ENCODE measurements around the gene CD248.
A peak's percentile ranks its signal among the peaks of the same experiment; 100 is the strongest.

Gene CD248

DNA sequence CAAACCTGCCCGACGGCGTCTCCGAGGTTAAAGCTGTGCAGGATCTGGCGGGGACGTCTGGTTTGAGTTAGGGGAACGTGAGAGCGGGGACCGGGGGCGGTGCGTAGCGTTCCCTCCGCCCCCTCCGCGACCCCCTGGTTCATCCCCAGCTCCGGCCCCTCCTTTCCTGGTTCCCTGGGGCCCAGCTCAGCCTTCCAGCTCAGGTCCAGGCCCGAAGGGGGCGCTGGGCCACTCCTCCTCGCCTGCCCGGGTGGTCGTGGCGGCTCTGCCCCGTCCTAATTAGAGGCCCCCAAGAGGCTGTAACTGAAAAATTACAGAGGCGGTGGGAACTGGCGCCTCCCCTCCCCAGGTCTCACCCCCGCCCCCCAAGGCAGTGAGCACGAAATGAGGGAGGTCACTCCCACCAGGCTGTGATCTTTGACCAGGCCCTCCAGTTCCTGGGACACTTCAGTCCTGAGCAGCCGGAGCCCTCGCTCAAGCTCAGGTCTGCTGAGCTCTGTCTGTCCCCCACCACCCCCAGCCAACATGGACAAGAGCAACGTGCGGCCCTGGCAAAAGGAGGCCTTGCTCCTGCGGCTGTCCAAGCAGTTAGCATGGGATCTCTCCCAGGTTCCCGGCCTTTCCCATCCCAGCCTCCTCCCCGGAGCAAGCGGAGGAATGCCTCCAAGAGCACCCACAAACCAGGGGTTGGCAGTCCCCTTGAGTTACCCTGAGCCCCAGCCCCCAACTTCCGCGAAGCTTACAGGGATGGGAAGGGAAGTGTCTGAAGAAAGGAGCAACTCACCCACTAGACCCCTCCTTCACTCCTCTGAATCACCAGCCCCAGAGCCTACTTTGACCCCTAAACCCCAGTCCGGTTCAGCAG lies 3.3 kb downstream of the CD248 start:
- DNase-seq (ENCODE audit: low spot score): no peak

DNA sequence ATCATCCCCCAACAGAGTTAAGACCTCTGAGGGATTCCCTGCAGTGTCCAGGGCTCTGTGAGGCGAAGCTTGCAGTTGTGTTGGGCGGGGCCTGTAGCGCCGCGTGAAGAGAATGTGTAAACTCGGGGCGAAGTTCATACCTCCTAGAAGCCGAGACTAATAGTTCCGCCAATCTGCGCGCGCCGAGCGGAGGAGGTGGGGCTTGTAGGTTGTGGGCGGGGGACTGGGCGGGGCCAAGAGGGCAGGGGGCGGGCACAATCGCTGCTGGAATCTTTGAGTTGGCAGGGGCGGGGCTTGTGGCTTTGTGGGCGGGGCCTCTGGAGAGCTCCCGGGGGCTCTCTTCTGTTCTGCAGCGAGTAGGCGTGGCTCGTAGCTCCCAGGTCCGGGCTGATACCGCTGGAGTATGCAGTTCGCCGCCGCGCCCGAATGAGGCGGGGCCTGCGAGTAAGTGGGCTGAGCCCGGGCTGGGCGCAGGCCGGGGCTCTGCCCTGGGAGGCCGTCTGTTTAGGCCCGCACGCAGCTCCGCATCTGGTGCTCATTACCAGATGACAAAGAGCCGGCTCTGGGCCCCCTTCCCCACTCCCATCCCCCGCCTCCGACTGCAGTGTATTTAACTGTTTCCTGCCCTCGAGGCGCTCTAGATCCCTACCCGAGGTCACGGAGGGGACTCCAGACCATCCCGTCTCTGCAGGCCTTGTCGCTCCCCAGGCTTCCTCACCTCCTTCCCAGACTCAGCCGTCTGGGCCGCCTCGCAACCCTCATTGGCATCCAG lies 4.1 kb downstream of the CD248 start:
- DNase-seq (ENCODE audit: low spot score): peak; percentile 100

DNA sequence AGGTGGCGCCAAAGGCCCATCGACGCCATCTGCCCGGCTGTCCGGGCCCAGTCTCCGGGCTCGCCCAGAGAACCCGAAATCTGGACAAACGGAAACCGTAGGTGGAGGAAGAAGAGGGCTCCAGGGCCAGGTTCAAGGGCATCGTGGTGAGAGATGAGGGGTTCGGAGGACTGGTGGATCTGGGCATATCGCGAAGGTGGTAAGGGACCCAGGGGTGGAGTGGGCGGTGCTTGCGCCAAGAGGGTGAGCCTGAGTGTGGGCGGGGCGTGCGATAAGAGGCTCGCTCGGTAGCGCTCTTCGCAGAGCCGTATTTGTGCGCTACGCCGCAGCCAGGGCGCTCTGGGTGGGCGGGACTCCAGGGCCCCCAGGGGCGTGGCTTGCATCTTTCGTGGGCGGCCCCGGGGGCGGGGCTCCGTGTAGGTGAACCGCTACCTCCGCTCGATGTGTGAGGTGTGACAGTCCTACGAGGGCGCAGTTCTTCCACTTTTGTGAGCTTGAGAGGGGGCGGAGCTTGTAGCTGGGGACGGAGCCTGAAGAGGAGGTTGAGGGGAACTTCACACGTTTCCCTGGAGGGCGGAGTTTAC lies 4.8 kb downstream of the CD248 start:
- peak; percentile 92 for DNase-seq (ENCODE audit: low spot score)

DNA sequence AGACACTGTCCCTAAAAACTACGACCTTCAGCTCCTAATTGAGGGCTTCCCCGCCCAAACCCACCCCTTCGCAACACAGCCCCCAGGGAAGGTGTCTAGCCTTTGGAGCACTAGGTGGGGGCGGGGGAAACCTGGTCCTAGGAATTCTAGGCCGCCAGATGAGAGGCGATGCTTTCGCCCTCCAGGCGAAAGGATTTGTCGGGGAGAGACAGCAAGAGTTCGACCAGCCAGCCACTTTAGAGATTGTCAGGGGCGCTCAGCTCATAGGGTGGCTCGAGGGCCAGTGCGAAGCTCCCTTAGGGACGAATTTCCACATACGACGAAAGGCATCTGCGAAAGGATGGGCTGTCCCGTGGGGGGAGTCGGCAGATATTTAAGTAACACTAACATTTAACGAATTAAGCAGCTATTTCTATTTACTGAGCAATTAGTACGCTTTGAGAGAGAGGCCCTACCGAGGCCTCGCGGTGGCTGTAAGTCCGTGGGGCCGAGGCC lies 5.3 kb downstream of the CD248 start:
- DNase-seq (ENCODE audit: low spot score): no peak

DNA sequence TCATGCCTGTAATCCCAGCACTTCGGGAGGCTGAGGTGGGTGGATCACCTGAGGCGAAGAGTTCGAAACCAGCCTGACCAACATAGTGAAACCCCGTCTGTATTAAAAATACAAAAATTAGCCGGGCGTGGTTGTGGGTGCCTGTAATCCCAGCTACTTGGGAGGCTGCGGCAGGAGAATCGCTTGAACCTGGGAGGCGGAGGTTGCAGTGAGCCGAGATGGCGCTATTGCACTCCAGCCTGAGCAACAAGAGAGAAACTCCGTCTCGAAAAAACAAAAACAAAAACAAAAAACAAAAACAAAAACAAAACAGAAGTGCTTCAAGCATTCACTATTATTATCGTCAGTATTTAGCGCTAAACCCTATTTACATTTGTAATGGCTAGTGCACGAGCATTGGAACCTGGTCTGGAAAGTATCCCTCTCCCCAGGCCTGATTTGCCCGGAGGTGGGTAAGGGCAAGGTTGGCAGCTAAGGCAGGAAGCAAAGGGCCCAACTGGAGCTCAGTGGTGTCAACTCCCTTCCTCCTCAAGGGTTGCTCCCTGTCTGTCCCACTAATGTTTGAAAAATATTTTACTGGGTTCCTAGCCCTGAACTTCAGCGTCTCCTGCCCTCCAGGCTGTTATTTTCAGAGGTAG lies 5.9 kb downstream of the CD248 start:
- DNase-seq (ENCODE audit: low spot score): peak; percentile 43

DNA sequence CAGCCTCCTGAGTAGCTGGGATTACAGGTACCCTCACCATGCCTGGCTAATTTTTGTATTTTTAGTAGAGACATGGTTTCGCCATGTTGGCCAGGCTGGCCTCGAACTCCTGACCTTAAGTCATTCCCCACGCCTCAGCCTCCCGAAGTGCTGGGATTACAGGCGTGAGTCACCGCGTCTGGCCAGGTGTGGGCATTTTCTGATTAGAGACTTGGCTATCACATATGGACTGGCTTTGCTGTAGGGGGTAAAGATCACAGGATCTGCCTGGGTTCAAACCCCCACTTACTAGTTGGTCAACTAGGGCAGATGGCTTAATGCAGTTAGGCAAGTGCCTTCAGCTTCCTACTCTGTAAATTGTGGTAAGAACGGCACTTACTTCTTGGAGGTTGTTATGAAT lies 6.5 kb downstream of the CD248 start:
- DNase-seq (ENCODE audit: low spot score): no peak

DNA sequence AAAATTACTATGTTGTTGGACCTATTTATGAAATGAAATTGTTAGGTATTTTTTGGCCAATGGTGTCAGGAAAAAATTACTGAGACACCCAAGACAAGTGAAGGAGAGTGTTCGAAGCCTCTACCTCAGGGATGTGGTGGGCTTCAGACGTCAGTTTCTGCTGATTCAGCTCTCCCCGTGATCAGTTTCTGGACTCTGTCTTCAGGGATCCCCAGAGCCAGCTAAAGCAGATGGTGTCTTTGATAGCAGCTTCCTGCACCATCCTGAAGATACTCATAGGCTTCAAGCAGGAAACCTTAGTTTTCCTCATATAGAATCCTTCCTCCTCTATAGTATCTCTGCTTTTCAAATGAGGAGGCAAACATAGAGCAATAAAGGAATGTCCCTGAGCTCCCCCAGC lies 7.4 kb downstream of the CD248 start:
- no peak for DNase-seq (ENCODE audit: low spot score)

DNA sequence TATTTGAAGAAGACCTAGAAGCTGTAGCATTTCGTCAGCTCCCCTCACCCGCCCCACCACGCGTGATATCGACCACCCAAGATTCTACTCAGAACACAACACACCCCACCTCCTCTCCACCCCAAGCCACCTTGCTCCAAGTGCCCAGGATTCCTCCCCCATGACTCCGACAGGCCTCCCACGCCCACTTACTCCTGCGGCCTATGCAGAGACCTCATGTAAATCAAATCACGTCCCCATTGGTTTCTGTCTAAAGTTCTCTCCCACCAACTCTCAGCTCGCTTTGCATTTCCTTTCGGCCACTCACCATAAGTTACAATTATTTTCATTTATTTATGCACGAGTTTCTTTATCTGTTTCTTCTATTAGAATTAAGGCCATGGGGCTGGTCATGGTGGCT lies 14.2 kb downstream of the CD248 start:
- DNase-seq (ENCODE audit: low spot score): no peak

DNA sequence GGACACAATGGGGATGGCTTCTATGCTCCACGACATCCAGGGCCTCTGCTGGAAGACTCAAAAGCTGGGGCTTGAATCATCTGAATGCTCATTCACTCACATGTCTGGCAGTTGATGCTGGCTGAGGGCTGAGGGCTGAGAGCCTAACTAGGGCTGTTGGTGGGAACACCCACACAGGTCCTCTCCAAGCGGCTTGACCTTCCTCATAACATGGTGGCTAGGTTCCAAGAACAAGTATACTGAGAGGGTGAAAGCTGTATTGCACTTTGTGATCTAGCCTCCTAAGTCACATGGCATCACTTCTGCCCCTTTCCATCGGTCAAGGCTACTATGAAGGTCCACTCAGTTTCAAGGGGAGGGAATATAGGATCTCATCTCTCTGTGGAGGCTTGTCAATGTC lies 17.7 kb downstream of the CD248 start:
- no peak for DNase-seq (ENCODE audit: low spot score)

DNA sequence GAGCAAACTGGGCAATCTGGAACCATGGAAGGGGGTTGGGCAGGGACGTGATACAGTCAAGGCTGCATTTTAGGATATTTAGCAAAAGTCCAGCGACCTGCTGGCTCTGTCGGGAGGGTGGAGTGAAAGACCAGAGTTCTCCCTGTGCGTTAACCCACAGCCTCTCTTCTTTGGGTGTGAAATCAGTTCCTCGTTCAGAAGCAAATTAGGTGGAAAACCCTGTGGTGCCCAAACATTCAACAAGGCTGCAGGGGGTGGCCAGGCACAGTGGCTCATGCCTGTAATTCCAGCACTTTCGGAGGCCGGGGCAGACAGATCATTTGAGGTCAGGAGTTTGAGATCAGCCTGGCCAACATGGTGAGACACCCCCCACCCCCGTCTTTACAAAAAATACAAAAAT lies 19.2 kb downstream of the CD248 start:
- no peak for DNase-seq (ENCODE audit: low spot score)

DNA sequence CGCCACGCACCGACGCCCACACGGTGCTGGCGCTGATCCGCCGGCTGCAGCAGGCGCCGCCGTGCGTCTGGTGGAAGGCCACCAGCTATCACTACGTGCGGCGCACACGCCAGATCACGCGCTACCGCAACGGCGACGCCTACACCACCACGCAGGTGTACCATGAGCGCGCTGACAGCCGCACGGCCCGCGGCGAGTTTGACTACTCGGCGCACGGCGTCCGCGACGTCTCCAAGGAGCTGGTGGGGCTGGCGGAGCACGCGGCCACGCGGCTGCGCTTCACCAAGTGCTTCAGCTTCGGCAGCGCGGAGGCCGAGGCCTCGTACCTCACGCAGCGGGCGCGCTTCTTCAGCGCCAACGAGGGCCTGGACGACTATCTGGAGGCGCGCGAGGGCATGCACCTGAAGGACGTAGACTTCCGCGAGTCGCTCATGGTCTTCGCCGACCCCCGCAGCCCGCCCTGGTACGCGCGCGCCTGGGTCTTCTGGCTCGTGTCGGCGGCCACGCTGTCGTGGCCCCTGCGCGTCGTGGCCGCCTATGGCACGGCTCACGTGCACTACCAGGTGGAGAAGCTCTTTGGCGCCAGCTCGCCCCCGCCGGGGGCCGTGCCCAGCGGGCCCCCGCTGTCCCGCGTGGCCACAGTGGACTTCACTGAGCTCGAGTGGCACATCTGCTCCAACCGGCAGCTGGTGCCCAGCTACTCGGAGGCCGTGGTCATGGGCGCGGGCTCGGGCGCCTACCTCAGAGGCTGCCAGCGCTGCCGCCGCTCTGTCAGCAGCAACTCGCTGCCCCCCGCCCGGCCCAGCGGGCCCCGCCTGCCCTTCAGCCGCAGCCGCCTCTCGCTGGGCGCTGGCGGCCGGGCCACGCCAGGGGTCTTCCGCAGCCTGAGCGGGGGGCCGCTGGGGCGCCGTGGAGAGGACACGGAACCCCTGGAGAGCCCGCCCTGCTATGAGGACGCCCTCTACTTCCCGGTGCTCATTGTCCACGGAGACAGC lies 21.9 kb downstream of the CD248 start:
- no peak for DNase-seq (ENCODE audit: low spot score)

DNA sequence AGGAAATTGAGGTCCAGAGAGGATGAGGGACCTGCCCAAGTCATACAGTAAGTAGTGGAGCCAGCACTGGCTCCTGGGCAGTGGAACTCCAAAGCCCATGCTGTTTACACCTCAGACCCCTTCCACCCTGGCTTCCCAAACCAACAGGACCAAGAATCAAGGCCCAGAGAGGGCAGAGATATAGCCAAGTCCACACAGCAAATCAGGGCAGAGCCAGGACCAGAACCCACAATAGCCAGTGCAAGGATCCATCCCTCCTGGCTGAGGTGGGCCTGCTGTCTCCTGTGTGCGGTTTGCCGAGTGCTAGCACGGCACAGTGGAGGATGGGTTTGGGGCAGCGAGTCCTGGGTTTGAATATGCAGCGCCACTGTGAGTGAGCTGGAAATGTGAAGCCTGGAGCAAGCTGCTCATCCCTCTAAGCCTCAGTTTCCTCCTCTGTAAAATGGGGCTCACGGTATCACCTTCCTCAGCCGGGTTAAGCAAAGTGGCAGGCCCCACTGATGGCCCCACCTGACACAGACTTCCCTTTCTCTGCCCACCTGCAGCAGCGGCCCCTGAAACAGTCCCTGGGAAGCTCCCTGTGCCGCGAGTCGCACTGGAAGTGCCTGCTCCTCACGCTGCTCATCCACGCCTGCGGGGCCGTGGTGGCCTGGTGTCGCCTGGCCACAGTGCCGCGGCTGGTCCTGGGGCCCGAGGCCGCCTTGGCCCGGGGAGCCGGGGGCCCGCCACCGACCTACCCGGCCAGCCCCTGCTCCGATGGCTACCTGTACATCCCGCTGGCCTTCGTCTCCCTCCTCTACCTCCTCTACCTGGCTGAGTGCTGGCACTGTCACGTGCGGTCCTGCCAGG lies 22.8 kb downstream of the CD248 start:
- no peak for DNase-seq (ENCODE audit: low spot score)

DNA sequence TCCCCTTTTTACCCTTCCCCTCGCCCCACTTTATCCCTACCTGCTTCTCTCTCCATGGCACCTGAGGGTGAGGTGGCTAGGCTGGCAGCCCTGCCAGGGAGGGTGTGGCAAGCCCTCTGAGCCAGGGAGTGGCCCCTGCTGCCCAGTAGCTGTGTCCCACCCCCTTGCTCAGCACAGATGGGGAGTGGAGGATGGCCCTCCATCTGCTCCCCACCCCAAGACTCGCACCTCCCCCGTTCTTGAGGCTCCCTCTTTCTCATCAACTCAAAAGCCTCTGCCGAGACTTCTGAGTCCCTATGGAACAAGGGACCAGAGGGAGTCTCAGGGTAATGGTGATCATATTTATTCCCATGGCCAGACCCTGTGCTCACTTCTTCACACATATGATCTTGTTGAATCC lies 23.5 kb downstream of the CD248 start:
- no peak for DNase-seq (ENCODE audit: low spot score)

DNA sequence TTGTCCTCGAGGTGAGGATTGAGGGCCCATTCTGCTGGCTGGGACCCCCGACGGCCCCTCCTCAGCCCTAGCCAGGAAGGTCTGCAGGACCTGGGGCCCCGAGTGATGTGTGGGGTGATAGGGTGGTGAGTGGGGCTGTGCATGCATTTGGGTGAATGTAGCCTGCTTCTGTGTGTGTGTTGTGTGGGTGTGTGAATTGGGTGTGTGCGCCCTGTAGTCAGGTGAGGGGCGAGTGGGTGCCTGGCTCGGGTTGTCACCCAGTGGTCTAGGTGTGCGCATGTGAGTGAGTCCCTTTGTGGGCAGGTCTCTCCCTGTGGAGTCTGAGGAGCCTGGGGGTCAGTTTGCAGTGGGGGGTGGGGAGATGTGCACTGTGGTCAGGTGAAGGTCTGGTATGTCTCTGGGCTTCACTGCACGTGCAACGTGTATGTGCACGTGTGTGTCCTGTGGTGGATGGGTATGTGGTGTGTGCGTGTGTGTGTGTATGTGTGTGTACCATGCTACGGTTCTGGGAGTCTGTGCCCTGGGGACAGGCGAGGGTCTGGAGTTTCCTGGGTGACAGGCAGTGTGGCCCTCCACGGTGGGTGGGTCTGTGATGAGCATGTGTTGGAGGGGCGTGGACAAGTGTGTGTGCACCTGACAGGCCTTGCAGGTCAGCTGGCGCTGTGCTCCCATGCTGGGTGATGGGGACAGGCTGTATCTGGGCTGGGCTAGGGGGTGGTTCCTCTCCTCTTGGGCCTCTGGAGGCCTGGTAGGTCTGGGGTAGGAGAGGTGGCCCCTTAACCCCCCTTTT lies 24.1 kb downstream of the CD248 start:
- DNase-seq (ENCODE audit: low spot score): no peak

DNA sequence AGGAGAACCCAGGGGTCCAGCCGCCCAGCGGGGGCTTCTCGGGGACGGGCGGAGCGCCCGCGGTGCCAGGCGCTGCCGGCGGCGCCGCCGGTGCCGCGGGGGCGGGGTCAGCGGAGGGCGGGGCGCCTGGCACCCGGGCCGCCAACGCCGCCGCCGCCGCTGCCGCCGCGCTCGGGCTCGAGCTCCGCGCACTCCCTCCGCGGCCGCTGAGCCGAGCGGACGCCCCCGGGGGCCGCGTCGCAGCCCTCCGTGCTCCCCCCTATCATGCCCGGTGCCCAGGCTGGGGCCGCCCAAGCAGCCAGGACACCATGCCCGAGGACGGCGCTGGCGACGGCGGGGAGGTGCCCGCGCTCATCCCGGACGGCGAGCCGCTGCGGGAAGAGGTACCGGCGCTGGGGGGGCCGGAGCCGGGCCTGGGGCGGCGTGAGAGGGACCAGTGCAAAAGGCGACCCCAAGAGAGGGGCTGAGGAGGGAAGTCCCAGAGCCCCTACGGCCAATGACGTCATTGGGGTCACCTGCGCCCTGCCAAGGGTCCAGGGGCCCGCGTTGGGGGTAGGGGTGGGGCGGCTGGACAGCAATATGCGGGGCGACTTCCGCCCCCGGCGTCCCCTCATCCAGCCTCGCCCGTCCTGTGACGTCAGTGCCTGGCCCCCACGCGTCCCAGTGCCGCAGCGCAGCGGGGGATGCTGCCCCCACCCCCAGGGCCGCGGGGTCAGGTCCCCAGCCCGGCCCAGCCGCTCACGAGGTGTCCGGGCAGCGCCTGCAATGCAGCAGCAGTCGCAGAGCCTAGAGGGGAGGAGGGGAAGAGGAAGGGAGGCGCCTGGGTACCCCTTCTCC lies 24.9 kb downstream of the CD248 start, which contains the start of gene TMEM151A:
Gene TMEM151A, plus strand, starts transcription at position 189 of the 837 bp plus-strand sequence. Its CDS starts 120 bp downstream, at position 309.
- no peak for DNase-seq (ENCODE audit: low spot score)

DNA sequence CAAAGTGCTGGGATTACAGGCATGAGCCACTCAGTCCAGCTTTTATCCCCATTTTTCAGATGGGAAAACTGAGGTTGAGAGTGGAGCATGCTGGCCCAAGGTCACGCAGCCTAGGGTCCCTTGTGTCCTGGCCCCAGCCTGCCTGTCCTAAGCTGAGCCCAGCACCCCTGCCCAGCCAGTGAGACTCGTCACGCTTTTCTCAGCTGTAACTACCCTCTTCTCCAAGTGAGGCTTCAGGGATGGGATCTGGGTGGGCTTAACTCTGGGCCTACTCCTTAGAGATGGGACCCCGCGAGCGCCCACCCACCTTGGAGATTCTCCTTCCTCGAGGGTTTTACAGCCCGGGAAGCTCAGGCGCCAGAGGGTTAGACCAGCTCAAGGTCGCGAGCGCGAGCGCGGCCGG lies 25.5 kb downstream of the CD248 start:
- no peak for DNase-seq (ENCODE audit: low spot score)

DNA sequence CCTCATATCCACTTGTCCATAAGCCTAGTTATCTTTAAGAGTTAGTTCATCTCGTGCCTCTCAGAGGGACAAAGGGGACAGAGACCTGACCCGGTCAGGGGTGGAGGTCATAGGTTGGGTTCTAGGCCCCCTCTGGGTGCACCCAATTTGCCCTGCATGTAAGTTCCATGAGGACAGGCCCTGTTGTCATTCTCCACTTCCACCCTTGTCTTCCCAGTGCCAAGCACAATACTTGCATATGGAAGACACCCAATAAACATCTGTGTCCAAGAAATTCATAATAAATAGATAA lies 26.6 kb downstream of the CD248 start:
- DNase-seq (ENCODE audit: low spot score): no peak

DNA sequence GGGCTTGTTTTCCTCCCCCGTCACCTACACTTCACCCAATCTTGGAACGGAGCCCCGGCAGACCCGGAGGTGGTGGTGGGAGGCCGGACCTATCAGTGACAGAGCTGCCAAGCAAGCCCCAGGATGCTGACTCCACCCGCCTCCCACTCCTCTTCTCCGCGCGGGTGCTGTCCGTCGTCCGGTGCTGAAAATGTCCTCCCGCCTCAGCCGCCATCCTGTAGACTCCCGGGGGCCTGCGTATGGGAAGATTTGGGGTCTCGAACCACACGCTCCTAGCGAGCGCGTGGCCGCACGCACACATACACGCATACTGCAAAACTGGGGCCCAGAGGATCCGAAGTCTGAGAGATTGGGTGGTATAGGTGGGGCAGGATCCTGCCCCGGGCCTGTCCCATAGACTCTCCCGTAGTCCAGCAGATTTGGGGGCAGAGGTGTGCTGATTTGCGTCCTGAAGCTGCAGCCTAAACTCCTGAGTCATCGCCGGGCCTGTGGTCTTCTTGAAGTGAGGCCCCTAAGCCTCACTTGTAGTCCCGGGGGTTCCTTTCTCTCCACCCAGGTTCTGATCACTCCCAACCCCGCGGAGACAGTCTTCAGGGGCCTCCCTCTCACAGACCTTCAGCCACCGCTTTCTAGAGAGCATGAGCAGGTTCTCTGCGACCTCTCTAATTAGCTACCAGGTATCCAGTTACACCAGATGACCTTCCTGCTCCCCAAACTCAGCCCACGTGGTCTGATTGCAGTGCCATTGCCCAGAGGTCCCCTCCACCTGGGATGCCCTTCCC lies 27.1 kb downstream of the CD248 start:
- peak; percentile 92 for DNase-seq (ENCODE audit: low spot score)

Data from ecto neural progenitor cell (in vitro differentiated cells).